Mesenchymal stem cell (in vitro differentiated cells and primary cell): ENCODE results near the gene NFATC4.

Experiments
- DNase-seq: peaks from one replicate; pipeline ENCODE4 v3.0.0-alpha.2; 2013
- H2AFZ ChIP-seq: one replicate; pipeline ENCODE4 v1.6.1; 2013; ENCODE audit warnings: low read depth, mild to moderate bottlenecking, control low read depth, inconsistent platforms, low read length, moderate library complexity
- H2AK5ac ChIP-seq: 2 replicates; pipeline ENCODE4 v1.6.1; 2013; ENCODE audit warnings: low read length, moderate library complexity, mild to moderate bottlenecking, inconsistent platforms; ENCODE audit not compliant: severe bottlenecking
- H2BK120ac ChIP-seq: one replicate; pipeline ENCODE4 v1.6.1; 2013; ENCODE audit warnings: low read depth, mild to moderate bottlenecking, inconsistent platforms, low read length, moderate library complexity
- H2BK12ac ChIP-seq, 2 experiments: one replicate each; pipeline ENCODE4 v1.6.1; 2013; ENCODE audit warnings: inconsistent platforms in 2 of 2, low read length in 2 of 2, mild to moderate bottlenecking in 2 of 2, moderate library complexity in 2 of 2, control low read depth in 1 of 2
- H2BK15ac ChIP-seq: one replicate; pipeline ENCODE4 v1.6.1; 2013; ENCODE audit warnings: mild to moderate bottlenecking, low read depth, inconsistent platforms; ENCODE audit not compliant: poor library complexity, severe bottlenecking
- H2BK5ac ChIP-seq: 2 replicates; pipeline ENCODE4 v1.6.1; 2013; ENCODE audit warnings: low read depth, mild to moderate bottlenecking, low read length, control low read depth, inconsistent platforms; ENCODE audit not compliant: poor library complexity, severe bottlenecking
- H3K14ac ChIP-seq, 2 experiments: one replicate each; pipeline ENCODE4 v1.6.1; 2013; ENCODE audit warnings: inconsistent platforms in 2 of 2, low read length in 2 of 2, control low read depth in 1 of 2, mild to moderate bottlenecking in 1 of 2, moderate library complexity in 1 of 2
- H3K18ac ChIP-seq, 2 experiments: one replicate each; pipeline ENCODE4 v1.6.1; 2013; ENCODE audit warnings: inconsistent platforms in 2 of 2, low read length in 2 of 2, control low read depth in 1 of 2, low read depth in 1 of 2, mild to moderate bottlenecking in 1 of 2
- H3K23ac ChIP-seq, 2 experiments: one replicate each; pipeline ENCODE4 v1.6.1; 2013; ENCODE audit warnings: inconsistent platforms in 2 of 2, low read length in 2 of 2, mild to moderate bottlenecking in 2 of 2, moderate library complexity in 2 of 2, control low read depth in 1 of 2
- H3K27ac ChIP-seq: 2 replicates; pipeline ENCODE4 v1.5.1; 2013; ENCODE audit warnings: mild to moderate bottlenecking, moderate library complexity, low read length, control low read depth, inconsistent platforms; ENCODE audit not compliant: poor library complexity, severe bottlenecking
- H3K27me3 ChIP-seq, 2 experiments: 2 replicates each; pipeline versions ENCODE4 v1.6.1 to v1.7.0; 2013; ENCODE audit warnings: low read length in 2 of 2, mild to moderate bottlenecking in 2 of 2, moderate library complexity in 2 of 2, control low read depth in 1 of 2, inconsistent platforms in 1 of 2; ENCODE audit not compliant: control insufficient read depth in 1 of 2, insufficient read depth in 1 of 2
- H3K36me3 ChIP-seq, 2 experiments: 2 replicates each; pipeline versions ENCODE4 v1.6.1 to v1.7.0; 2013; ENCODE audit warnings: low read length in 2 of 2, control low read depth in 1 of 2, inconsistent platforms in 1 of 2, low read depth in 1 of 2, mild to moderate bottlenecking in 1 of 2; ENCODE audit not compliant: insufficient read depth in 2 of 2, control insufficient read depth in 1 of 2
- H3K4ac ChIP-seq, 2 experiments: one replicate each; pipeline ENCODE4 v1.6.1; 2013; ENCODE audit warnings: inconsistent platforms in 2 of 2, low read length in 2 of 2, mild to moderate bottlenecking in 2 of 2, moderate library complexity in 2 of 2, control low read depth in 1 of 2, low read depth in 1 of 2
- H3K4me1 ChIP-seq: 2 replicates; pipeline ENCODE4 v1.6.1; 2013; ENCODE audit warnings: low read depth, low read length, control low read depth; ENCODE audit not compliant: control insufficient read depth, insufficient read depth
- H3K4me2 ChIP-seq: 2 replicates; pipeline ENCODE4 v1.6.1; 2013; ENCODE audit warnings: low read length, mild to moderate bottlenecking, inconsistent platforms; ENCODE audit not compliant: poor library complexity, severe bottlenecking
- H3K4me3 ChIP-seq, 2 experiments: 2 replicates each; pipeline versions ENCODE4 v1.5.1 to v1.7.0; 2013; ENCODE audit warnings: low read length in 2 of 2, mild to moderate bottlenecking in 2 of 2, control low read depth in 1 of 2, low read depth in 1 of 2; ENCODE audit not compliant: insufficient read depth in 1 of 2
- H3K79me1 ChIP-seq: replicated peaks from 2 replicates; pipeline ENCODE4 v1.6.1; 2013; ENCODE audit warnings: mild to moderate bottlenecking, control low read depth, low read length, inconsistent platforms; ENCODE audit not compliant: poor library complexity, severe bottlenecking
- H3K9ac ChIP-seq: 2 replicates; pipeline ENCODE4 v1.7.0; 2013; ENCODE audit warnings: mild to moderate bottlenecking, low read length, moderate library complexity
- H3K9me3 ChIP-seq: 2 replicates; pipeline ENCODE4 v1.7.0; 2013; ENCODE audit warnings: mild to moderate bottlenecking, low read length; ENCODE audit not compliant: control insufficient read depth
- H4K8ac ChIP-seq: one replicate; pipeline ENCODE4 v1.6.1; 2013; ENCODE audit warnings: inconsistent platforms, mild to moderate bottlenecking, low read length, moderate library complexity
- H4K91ac ChIP-seq: one replicate; pipeline ENCODE4 v1.6.1; 2013; ENCODE audit warnings: mild to moderate bottlenecking, low read length, inconsistent platforms
- WGBS: methylation state at CpG from one replicate; pipeline ENCODE4 v1.1.7; 2013; ENCODE audit warnings: mixed read lengths; 5-methylcytosine and 5-hydroxymethylcytosine counted together

The NFATC4 gene

GRCh38 chr14:24414732-24415420 is 46.9 kb downstream of the NFATC4 start:
- Histone ChIP-seq H3K4me1 (no peaks in the 10 kb centered on the region), H3K27me3 (peaks cover under 1 to 13% of the 10 kb centered on the region in 2 experiments), H3K18ac (no peak overlapping the region), H3K4me2 (no peak overlapping the region), H3K27ac (no peak overlapping the region), H2AK5ac (no peak overlapping the region), H3K14ac (no peak overlapping the region), H3K9me3 (no peaks in the 10 kb centered on the region), H2BK12ac (no peak overlapping the region), H2BK15ac (no peak overlapping the region), H3K23ac (no peak overlapping the region), H3K4me3 (no peak overlapping the region), H3K4ac (no peak overlapping the region), H2AFZ (no peak overlapping the region), H2BK5ac (no peak overlapping the region), H3K9ac (no peak overlapping the region), H3K79me1 (no peaks in the 10 kb centered on the region), H4K8ac (no peak overlapping the region), H2BK120ac (no peak overlapping the region), H3K36me3 (peaks cover 51 to 56% of the 10 kb centered on the region in 2 experiments), H4K91ac (no peak overlapping the region)
- 99% methylated on average over 15 of the region's 15 CpGs for WGBS
- no peak for DNase-seq

DNA sequence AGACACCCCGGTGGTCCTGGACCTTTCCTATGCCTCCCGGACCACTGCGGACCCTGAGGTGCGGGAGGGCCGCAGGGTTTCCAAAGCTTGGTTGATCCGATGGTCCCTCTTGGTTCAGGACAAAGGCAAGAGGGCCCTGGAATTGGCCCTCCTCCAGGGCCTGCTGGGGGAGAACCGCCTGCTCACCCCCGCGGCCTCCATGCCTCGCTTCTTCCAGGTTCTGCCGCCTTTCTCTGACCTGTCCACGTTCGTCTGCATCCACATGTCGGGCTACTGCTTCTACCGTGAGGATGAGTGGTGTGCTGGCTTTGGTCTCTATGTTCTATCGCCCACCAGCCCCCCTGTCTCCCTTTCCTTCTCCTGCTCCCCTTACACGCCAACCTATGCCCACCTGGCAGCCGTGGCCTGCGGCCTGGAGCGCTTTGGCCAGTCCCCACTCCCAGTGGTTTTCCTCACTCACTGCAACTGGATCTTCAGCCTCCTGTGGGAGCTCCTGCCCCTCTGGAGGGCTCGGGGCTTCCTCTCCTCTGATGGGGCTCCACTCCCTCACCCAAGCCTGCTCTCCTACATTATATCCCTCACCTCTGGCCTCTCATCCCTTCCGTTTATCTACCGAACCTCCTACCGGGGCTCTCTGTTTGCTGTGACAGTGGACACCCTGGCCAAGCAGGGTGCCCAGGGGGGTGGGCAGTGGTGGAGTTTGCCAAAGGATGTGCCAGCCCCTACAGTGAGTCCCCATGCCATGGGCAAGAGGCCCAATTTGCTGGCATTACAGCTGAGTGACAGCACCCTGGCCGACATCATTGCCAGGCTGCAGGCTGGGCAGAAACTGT is 47.7 kb downstream of the NFATC4 start:
- Histone ChIP-seq H2BK12ac (no peak overlapping the region), H3K23ac (no peak overlapping the region), H4K8ac (no peak overlapping the region), H3K9ac (no peak overlapping the region), H3K4me3 (no peak overlapping the region), H3K27me3 (peaks cover 6 to 18% of the 10 kb centered on the region in 2 experiments), H2AFZ (no peak overlapping the region), H3K79me1 (no peaks in the 10 kb centered on the region), H3K4me1 (no peaks in the 10 kb centered on the region), H2BK5ac (no peak overlapping the region), H3K4me2 (no peak overlapping the region), H3K36me3 (peaks cover 47 to 50% of the 10 kb centered on the region in 2 experiments), H3K18ac (no peak overlapping the region), H3K9me3 (no peaks in the 10 kb centered on the region), H2BK15ac (no peak overlapping the region), H3K27ac (no peak overlapping the region), H2AK5ac (no peak overlapping the region), H2BK120ac (no peak overlapping the region), H3K4ac (no peak overlapping the region), H3K14ac (no peak overlapping the region), H4K91ac (no peak overlapping the region)
- WGBS, result 93% methylated on average over 25 of the region's 25 CpGs
- no peak for DNase-seq

- H3K4me3 ChIP-seq, result peak overlapping the region in 1 of 2 experiments; percentile 5
- no peak overlapping the region for H3K27ac ChIP-seq
- no peak overlapping the region for H3K18ac ChIP-seq
- DNase-seq, result no peak
- no peak overlapping the region for H2BK15ac ChIP-seq
- H2BK120ac ChIP-seq, result no peak overlapping the region
- no peak overlapping the region for H3K14ac ChIP-seq
- peaks cover 39 to 42% of the 10 kb centered on the region in 2 experiments for H3K36me3 ChIP-seq
- WGBS, result 87% methylated on average over 19 of the region's 19 CpGs
- H3K9ac ChIP-seq, result no peak overlapping the region
- H2AFZ ChIP-seq, result no peak overlapping the region
- H4K8ac ChIP-seq, result no peak overlapping the region
- H3K79me1 ChIP-seq, result no peaks in the 10 kb centered on the region
- peak overlapping the region in 1 of 2 experiments; percentile 67 for H3K23ac ChIP-seq
- H3K4ac ChIP-seq, result no peak overlapping the region
- H4K91ac ChIP-seq, result no peak overlapping the region
- H3K27me3 ChIP-seq, result peaks cover 6 to 18% of the 10 kb centered on the region in 2 experiments
- H2BK5ac ChIP-seq, result no peak overlapping the region
- H3K4me1 ChIP-seq, result no peaks in the 10 kb centered on the region
- no peak overlapping the region for H2AK5ac ChIP-seq
- H2BK12ac ChIP-seq, result no peak overlapping the region
- H3K9me3 ChIP-seq, result no peaks in the 10 kb centered on the region
- no peak overlapping the region for H3K4me2 ChIP-seq
Observed at GRCh38 chr14:24416254-24416931, 48.4 kb downstream of the NFATC4 start.
